Rectal smooth muscle tissue (tissue), 1 donor: ENCODE measurements around the gene PI4K2A.

Experiments
- H3K27ac ChIP-seq: one replicate; pipeline ENCODE4 v1.7.0; 2013; ENCODE audit warnings: low read depth, low read length, inconsistent platforms
- H3K27me3 ChIP-seq: one replicate; pipeline ENCODE4 v1.7.0; 2013; ENCODE audit warnings: low read length; ENCODE audit not compliant: control insufficient read depth, insufficient read depth
- H3K36me3 ChIP-seq: one replicate; pipeline ENCODE4 v1.7.0; 2013; ENCODE audit warnings: low read length; ENCODE audit not compliant: control insufficient read depth, insufficient read depth
- H3K4me1 ChIP-seq: one replicate; pipeline ENCODE4 v1.7.0; 2013; ENCODE audit warnings: low read length; ENCODE audit not compliant: control insufficient read depth, insufficient read depth
- H3K4me3 ChIP-seq: one replicate; pipeline ENCODE4 v1.7.0; 2013; ENCODE audit warnings: low read length
- H3K9ac ChIP-seq: one replicate; pipeline ENCODE4 v1.7.0; 2013; ENCODE audit warnings: low read length

PI4K2A gene

DNA sequence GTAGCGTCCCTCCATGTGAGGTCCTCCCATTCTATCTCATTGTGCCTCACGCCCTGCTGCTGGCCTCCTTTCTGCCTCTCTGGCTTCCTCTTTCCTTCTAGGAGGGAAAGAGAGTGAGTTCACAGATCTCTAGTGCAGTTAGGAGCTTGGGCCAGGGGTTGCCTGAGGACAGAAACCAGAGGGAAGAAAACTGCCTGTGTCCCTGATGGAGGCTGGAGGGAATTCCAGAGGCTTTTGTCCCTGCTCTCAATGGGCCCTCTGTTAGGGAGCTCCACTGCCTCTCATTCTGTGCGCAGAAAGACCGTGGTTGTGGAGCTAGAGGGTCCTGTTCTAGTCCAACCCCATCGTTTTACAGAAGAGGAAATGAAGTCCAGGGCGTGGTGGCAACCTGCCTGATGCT lies 77.7 kb downstream of the PI4K2A start:
- no peak overlapping the region for H3K4me3 ChIP-seq
- H3K27me3 ChIP-seq: no peaks in the 10 kb centered on the region
- H3K9ac ChIP-seq: no peak overlapping the region
- peaks cover 8% of the 10 kb centered on the region for H3K36me3 ChIP-seq
- peaks cover 40% of the 10 kb centered on the region for H3K4me1 ChIP-seq
- H3K27ac ChIP-seq: peak overlapping the region; percentile 60

DNA sequence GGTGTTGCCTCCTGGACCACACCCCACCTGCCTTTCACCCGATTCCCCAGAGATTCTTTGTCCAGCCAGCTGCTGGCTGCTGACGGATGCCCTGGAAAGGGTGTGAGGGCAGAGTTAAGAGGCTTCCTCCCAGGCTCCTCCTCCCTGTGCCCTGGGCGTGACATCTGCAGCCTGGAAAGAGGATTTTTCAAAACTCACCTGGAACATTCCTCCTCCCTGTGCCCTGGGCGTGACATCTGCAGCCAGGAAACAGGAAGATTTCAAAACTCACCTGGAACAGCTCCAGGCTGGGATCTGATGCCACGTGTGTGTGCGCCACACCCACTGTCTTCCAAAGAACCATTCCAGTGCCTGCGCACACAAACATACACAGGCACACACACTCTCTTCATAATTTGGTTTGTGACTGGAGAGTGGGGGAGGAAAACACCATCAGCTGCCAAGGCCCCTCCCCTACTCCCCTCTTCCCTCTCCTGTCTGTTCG lies 78.2 kb downstream of the PI4K2A start:
- Histone ChIP-seq H3K36me3 (peaks cover 8% of the 10 kb centered on the region), H3K4me3 (peak overlapping the region; percentile 18), H3K27ac (peak overlapping the region; percentile 25), H3K27me3 (no peaks in the 10 kb centered on the region), H3K4me1 (peaks cover 40% of the 10 kb centered on the region), H3K9ac (no peak overlapping the region)

GRCh38 chr10:97719602-97720001 lies 79.1 kb downstream of the PI4K2A start:
- H3K27ac ChIP-seq: no peak overlapping the region

DNA sequence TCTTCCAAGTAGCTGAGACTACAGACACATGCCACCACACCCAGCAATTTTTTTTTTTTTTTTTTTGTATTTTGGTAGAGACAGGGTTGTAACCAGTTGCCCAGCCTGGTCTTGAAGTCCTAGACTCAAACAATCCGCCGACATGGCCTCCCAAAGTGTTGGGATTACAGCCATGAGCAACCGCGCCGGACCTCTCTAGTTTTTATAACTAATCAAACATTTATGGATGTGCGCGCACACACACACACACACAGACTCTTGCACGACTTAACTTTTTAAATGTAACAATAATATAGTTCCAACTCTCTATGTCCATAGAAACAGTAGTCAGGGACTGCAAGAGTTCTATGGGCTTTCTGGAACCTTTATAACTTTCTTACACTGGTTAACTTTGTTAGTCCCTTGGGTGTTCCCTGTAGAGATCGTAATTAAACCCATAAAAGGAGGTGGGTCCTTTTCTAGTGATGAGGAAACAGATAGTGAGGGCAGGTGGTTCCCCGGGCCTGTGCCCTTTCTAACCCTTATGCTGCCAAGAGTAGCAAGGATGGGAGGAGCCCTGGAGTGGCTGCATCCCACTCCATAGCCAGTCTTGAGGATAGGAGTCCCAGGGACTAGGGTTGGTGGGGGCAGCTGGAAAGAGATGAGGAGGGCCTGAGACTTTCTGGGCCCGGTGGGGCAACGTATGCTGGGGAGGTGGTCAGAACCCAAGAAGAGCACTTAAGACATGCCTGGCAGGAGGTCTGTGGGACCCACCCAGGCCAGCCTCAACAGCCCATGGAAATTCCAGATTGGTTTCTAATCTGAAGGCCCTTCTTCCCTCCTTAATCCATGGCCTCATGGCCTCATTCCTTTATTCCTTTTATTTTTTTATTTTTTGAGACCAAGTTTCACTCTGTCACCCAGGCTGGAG lies 81.7 kb downstream of the PI4K2A start:
- no peak overlapping the region for H3K9ac ChIP-seq
- no peaks in the 10 kb centered on the region for H3K27me3 ChIP-seq
- peaks cover 3% of the 10 kb centered on the region for H3K36me3 ChIP-seq
- no peak overlapping the region for H3K27ac ChIP-seq
- peaks cover 28% of the 10 kb centered on the region for H3K4me1 ChIP-seq
- H3K4me3 ChIP-seq: no peak overlapping the region

More at GRCh38 chr10:97719602-97720001, 79.1 kb downstream of the PI4K2A start:
- Histone ChIP-seq H3K4me3 (no peak overlapping the region), H3K36me3 (peaks cover 8% of the 10 kb centered on the region), H3K27me3 (no peaks in the 10 kb centered on the region), H3K9ac (no peak overlapping the region), H3K4me1 (peaks cover 40% of the 10 kb centered on the region)

DNA sequence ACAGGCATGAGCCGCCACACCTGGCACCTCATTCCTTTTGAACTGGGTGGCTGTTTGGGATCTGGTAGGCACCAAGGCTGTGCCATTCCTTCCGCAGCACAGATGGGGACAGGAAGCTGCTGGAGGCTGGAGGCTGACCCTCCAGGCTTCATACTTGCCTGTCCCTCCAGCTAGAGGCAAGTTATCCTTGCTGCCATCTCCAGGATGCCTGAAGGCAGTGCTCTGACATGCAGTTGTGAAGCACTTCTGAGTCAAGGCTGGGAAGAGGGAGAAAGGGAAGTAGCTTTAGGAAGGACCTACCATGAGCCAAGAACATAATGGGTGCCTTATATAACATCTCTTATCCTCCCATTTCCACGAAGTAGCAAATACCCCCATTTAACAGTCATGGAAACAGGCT lies 82.5 kb downstream of the PI4K2A start:
- no peak overlapping the region for H3K27ac ChIP-seq
- no peaks in the 10 kb centered on the region for H3K36me3 ChIP-seq
- no peak overlapping the region for H3K4me3 ChIP-seq
- H3K9ac ChIP-seq: no peak overlapping the region
- H3K27me3 ChIP-seq: no peaks in the 10 kb centered on the region
- peaks cover 19% of the 10 kb centered on the region for H3K4me1 ChIP-seq

- H3K36me3 ChIP-seq: no peaks in the 10 kb centered on the region
- peak overlapping the region; percentile 9 for H3K27ac ChIP-seq
- H3K27me3 ChIP-seq: no peaks in the 10 kb centered on the region
- H3K9ac ChIP-seq: no peak overlapping the region
- peaks cover 6% of the 10 kb centered on the region for H3K4me1 ChIP-seq
- no peak overlapping the region for H3K4me3 ChIP-seq
Observed at GRCh38 chr10:97724341-97724941, 84.0 kb downstream of the PI4K2A start.
